AG09319 (cell line): ENCODE measurements around the gene ABI3.
"Not testable (repeated sequence)": the region's sequence is repeated elsewhere in the genome, so short reads cannot be mapped to it uniquely, and the experiment has no call there.

Experiments used
- DNase-seq: peaks from one replicate; pipeline ENCODE4 v3.0.0-alpha.2; 2010; ENCODE audit warnings: low read depth; ENCODE audit errors: extremely low read depth
- CTCF ChIP-seq: IDR thresholded peaks from 2 replicates; pipeline ENCODE4 v1.5.1; 2011; ENCODE audit warnings: low read depth, mild to moderate bottlenecking, inconsistent platforms, low read length, moderate library complexity

Gene ABI3

GRCh38 chr17:49259663-49260010 is 49.1 kb downstream of the ABI3 start:
- no peak for DNase-seq
- TF ChIP-seq CTCF: no peak

- no peak for DNase-seq
Measured at GRCh38 chr17:49260011-49260816, 49.7 kb downstream of the ABI3 start.

GRCh38 chr17:49260817-49261291 is 50.3 kb downstream of the ABI3 start:
- DNase-seq: peak; percentile 46
- TF ChIP-seq CTCF: no peak

More at GRCh38 chr17:49260011-49260816, 49.7 kb downstream of the ABI3 start:
- TF ChIP-seq CTCF: no peak

GRCh38 chr17:49261540-49261939 is 51.0 kb downstream of the ABI3 start:
- not testable (repeated sequence) for DNase-seq

GRCh38 chr17:49266233-49266632 is 55.7 kb downstream of the ABI3 start:
- DNase-seq: no peak
- no peak for TF ChIP-seq CTCF

GRCh38 chr17:49267912-49268311 is 57.4 kb downstream of the ABI3 start:
- no peak for DNase-seq
- no peak for TF ChIP-seq CTCF

- no peak for TF ChIP-seq CTCF
Measured at GRCh38 chr17:49269356-49269755, 58.8 kb downstream of the ABI3 start.

More at GRCh38 chr17:49269356-49269755, 58.8 kb downstream of the ABI3 start:
- DNase-seq: no peak
